ENCODE data around the gene FAR2. TPM values are rescaled to one million over a fixed set of nuclear protein-coding genes. Genes with fewer than 3 reads are reported as not detected.

The FAR2 gene
- 7.0 to 7.4 TPM (median 7.2 TPM) in 3 replicates for total RNA-seq

DNA sequence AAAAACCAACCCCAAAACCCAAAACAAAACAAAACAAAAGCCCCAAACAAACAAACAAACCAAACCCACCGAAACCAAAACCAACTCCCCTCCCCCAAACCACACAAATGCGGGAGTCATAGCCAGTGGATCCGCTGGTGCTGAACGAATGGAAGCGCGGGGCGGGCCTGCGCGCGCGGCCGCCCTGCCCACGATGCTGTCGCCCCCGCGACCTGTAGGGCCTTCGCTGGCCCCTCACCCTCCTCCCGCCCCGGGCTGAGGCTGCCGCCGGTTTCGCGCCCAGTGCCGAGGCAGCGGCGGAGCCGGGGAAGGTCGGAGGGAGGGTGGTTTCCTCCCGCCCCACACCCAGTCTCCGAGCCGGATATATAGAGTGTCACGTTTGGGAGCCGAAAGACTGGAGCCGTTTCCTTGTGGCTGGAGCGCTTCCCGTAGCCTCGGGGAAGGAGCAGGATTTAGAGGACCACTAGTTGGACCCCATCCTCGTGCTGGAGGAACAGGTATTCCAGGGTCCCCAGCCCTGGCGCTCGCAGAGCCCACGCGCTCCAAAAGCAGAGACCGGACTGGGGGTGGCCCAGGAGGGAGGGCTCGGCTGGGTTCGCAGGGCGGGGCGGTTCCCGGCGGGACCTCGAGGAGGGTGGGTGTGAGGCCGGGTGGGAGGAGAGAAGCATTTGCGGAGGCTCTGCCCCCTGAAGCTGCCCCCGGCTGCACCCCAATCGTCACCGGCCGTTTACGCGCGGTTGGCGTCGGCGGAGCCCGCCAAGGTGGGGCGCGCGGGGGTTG, at the start of gene FAR2:
Gene FAR2, plus strand, starts transcription at position 368 of the 780 bp plus-strand sequence. CDS start 121,172 bp downstream, outside the sequence.
- Mint-ChIP-seq H3K27ac (peak within 1 kb of the TSS; percentile 96), H3K4me1 (peaks cover 14% of the 10 kb centered on the region), H3K36me3 (no peaks in the 10 kb centered on the region), H3K4me3 (peak within 1 kb of the TSS; percentile 86), H3K9me3 (peaks cover 18% of the 10 kb centered on the region), H3K27me3 (ENCODE audit: low read depth) (peaks cover 20% of the 10 kb centered on the region)
- TF ChIP-seq, protein P1, sequence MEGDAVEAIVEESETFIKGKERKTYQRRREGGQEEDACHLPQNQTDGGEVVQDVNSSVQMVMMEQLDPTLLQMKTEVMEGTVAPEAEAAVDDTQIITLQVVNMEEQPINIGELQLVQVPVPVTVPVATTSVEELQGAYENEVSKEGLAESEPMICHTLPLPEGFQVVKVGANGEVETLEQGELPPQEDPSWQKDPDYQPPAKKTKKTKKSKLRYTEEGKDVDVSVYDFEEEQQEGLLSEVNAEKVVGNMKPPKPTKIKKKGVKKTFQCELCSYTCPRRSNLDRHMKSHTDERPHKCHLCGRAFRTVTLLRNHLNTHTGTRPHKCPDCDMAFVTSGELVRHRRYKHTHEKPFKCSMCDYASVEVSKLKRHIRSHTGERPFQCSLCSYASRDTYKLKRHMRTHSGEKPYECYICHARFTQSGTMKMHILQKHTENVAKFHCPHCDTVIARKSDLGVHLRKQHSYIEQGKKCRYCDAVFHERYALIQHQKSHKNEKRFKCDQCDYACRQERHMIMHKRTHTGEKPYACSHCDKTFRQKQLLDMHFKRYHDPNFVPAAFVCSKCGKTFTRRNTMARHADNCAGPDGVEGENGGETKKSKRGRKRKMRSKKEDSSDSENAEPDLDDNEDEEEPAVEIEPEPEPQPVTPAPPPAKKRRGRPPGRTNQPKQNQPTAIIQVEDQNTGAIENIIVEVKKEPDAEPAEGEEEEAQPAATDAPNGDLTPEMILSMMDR (IDR thresholded peaks at IDR 0.05; ENCODE audit: unreplicated experiment) = no peak
- peak in 1 of 2 experiments; percentile 56 for DNase-seq (ENCODE audit: low spot score in 2 of 2, unreplicated experiment in 2 of 2)

DNA sequence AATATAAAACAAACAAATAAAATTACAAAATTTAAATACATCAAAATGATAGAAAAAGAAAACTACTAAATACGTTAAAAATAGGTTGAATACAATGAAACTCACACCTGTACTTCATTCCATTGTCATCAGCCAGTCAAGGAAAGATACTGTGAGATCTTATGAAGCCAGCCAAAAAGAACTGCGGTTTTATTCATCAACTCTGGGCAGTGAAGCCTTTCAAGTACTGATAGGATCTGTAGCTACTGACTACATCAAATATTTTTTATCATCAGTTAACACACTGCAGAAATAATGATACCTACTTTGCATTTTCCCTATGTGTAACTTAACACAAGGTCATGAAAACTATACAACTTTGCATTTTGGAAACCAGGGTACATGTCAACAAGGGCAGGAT, 46.3 kb upstream of the FAR2 start:
- H3K27ac Mint-ChIP-seq = no peak overlapping the region
- H3K9me3 Mint-ChIP-seq = peaks cover 3% of the 10 kb centered on the region

DNA sequence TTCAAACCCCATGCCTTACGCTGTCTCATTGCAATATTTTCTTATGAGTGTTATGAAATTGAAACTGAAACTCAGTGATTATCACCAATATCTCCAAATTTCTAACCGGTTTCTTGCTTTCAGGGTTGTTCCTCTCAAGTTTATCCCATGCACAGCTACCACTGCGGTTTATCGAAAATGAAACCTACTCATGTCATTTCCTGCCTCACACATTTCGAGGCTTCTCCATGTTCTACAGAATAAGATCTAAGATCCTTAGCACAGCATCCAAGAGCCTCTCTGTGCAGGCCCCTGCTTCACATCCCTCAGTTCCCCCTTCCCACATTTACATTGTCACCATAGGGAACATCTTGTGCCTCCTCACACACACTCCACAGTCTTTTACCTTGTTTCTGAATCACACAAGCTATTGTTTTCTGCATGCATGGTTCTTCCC, 45.5 kb upstream of the FAR2 start:
- Mint-ChIP-seq H3K36me3 (no peaks in the 10 kb centered on the region), H3K27ac (no peak overlapping the region), H3K4me1 (peaks cover 16% of the 10 kb centered on the region)

More for the DNA sequence above, 46.3 kb upstream of the FAR2 start:
- Mint-ChIP-seq H3K27me3 (ENCODE audit: low read depth) (no peaks in the 10 kb centered on the region), H3K4me3 (no peak overlapping the region), H3K36me3 (no peaks in the 10 kb centered on the region), H3K4me1 (peaks cover 16% of the 10 kb centered on the region)
- TF ChIP-seq, protein P1 (IDR thresholded peaks at IDR 0.05; ENCODE audit: unreplicated experiment) = no peak
- no peak for DNase-seq (ENCODE audit: low spot score in 2 of 2, unreplicated experiment in 2 of 2)

DNA sequence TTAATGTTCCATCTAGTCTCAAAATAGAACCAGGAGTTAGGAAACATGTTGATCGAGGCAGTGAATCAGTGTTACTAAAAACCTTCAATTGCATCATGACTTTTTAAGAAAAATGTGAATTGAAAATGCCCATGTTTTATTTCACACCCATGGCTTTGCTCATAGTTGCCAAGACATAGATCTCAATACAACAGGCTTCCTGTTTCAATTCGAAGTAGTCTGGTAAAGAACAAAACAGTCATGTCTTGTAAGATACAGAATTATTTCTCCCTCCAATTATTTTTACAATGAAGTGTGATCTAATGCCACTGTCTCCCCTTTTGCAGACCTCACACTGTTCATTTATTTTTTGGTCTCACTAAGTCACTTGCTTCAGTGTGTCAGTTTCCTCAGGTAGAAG, 44.6 kb upstream of the FAR2 start:
- H3K4me3 Mint-ChIP-seq = no peak overlapping the region
- peaks cover 16% of the 10 kb centered on the region for H3K4me1 Mint-ChIP-seq
- no peaks in the 10 kb centered on the region for H3K36me3 Mint-ChIP-seq
- DNase-seq (ENCODE audit: low spot score in 2 of 2, unreplicated experiment in 2 of 2) = no peak
- no peaks in the 10 kb centered on the region for H3K27me3 Mint-ChIP-seq (ENCODE audit: low read depth)
- H3K9me3 Mint-ChIP-seq = peaks cover 12% of the 10 kb centered on the region
- TF ChIP-seq, protein P1 (IDR thresholded peaks at IDR 0.05; ENCODE audit: unreplicated experiment) = no peak
- no peak overlapping the region for H3K27ac Mint-ChIP-seq

More for the DNA sequence above, 45.5 kb upstream of the FAR2 start:
- no peak for DNase-seq (ENCODE audit: low spot score in 2 of 2, unreplicated experiment in 2 of 2)
- TF ChIP-seq, protein P1 (IDR thresholded peaks at IDR 0.05; ENCODE audit: unreplicated experiment) = no peak
- Mint-ChIP-seq H3K27me3 (ENCODE audit: low read depth) (no peaks in the 10 kb centered on the region), H3K9me3 (peaks cover 5% of the 10 kb centered on the region), H3K4me3 (no peak overlapping the region)

DNA sequence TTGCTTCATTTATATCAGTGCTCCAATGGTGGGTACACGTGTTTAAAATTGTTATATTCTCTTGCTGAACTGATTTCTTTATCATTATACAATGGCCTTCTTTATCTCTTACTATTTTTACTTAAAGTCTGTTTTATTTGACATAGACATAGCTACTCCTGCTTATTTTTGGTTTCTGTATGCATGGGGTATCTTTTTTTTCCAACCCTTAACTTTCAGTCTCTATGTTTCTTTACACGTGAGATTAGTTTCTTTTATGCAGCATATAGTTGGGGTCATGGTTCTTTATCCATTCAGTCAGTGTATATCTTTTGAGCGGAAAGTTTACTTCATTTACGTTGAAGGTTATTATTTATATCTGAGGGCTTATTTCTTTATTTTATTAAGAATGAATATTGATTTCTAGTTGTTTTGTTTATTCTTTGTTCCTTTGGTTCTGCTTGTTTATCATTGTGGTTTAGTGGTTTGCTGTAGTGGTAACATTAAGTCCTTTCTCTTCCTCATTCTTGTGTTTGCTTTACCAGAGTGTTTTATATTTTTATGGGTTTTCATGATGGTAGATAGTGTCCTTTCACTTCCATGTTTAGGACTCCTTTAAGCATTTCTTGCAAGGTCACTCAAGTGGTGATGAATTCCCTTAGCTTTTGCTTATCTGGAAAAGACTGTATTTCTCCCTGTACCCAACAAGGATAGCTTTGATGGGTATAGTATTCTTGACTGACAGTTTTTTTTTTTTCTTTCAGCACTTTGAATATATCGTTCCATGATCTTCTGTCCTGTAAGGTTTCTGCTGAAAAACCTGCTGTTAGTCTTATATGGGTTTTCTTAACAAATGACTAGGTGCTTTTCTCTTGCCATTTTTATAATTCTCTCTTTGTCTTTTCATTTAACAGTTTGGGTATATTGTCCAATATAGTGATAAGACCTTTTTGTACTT, 38.3 kb upstream of the FAR2 start:
- no peaks in the 10 kb centered on the region for H3K27me3 Mint-ChIP-seq (ENCODE audit: low read depth)
- H3K9me3 Mint-ChIP-seq = peaks cover 43% of the 10 kb centered on the region
- DNase-seq (ENCODE audit: low spot score in 2 of 2, unreplicated experiment in 2 of 2) = no peak
- H3K36me3 Mint-ChIP-seq = peaks cover 7% of the 10 kb centered on the region
- H3K4me1 Mint-ChIP-seq = peaks cover 2% of the 10 kb centered on the region
- H3K4me3 Mint-ChIP-seq = no peak overlapping the region
- H3K27ac Mint-ChIP-seq = no peak overlapping the region
- TF ChIP-seq, protein P1 (IDR thresholded peaks at IDR 0.05; ENCODE audit: unreplicated experiment) = no peak

All from mesothelial cell of epicardium (in vitro differentiated cells).